GM18519 (cell line): ENCODE data around the gene REG3G.

Experiments used
- ATAC-seq: cut with Tn5 transposase; IDR thresholded peaks from one replicate; pipeline ENCODE4 v1.9.1; 2021; ENCODE audit warnings: mild to moderate bottlenecking, moderate library complexity; ENCODE audit not compliant: unreplicated experiment, low FRiP score

Gene REG3G

GRCh38 chr2:79025421-79025820 lies at the start of gene REG3G:
REG3G (plus strand) TSS chr2:79025702; CDS start chr2:79026094, 392 bp downstream.
- no peak for ATAC-seq

DNA sequence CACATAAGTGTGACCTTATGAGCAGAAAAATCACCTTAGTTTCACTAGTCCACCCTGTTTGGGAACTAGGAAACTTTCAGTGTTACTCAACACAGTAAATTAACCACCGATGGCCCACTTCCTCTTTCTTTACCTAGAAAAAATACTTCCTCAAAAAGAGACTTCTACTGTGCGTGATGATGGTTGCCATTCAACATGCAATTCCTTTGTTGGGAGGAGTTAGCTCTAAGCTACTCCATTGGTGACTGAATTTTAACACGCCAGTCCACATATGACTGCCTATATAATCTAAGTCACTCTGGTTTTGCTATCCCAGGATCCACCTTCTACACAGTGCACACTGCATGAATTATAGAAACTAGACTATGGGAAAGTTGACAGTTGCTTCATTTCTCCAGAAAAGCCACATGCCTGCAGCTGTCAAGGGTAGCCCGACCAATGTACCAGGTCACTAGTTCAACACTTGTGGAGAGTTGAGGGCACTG lies 47.8 kb upstream of the REG3G start:
- ATAC-seq, result peak; percentile 93

DNA sequence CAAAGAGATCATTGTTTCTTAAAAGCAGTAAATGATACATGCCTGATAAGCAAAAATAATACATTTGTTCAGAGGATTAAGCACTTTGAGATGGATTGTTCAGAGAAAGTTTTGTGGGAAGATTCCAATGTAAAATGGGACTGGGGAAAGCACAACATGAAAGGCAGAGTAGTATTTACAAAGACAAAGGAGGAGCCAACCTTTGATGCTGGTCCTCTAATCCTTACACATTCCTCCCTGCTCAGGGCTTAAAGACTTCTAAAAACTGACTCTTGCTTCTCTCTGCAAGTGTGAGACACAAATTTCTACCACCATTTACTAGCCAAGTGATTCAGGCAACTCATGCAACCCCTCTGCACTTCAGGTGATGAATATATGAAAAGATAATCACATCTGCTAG lies 47.2 kb upstream of the REG3G start:
- ATAC-seq, result no peak

GRCh38 chr2:78979380-78980151 lies 45.9 kb upstream of the REG3G start:
- peak; percentile 24 for ATAC-seq

DNA sequence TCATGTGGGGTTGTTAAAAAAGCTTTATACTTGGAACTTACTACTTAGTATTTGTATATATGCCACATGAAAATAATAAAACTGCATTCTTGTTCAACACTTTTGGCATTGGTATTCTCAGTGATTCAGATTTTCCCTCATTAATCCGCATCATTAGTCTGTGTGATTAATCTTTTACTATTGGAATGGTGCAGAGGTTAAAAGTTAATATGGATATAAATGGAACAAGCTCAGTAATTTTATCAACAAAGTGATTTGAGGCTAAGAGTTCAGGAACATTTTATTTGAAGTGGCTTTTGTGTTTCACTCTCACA lies 45.4 kb upstream of the REG3G start:
- no peak for ATAC-seq

GRCh38 chr2:78980871-78981270 lies 44.6 kb upstream of the REG3G start:
- ATAC-seq, result no peak

DNA sequence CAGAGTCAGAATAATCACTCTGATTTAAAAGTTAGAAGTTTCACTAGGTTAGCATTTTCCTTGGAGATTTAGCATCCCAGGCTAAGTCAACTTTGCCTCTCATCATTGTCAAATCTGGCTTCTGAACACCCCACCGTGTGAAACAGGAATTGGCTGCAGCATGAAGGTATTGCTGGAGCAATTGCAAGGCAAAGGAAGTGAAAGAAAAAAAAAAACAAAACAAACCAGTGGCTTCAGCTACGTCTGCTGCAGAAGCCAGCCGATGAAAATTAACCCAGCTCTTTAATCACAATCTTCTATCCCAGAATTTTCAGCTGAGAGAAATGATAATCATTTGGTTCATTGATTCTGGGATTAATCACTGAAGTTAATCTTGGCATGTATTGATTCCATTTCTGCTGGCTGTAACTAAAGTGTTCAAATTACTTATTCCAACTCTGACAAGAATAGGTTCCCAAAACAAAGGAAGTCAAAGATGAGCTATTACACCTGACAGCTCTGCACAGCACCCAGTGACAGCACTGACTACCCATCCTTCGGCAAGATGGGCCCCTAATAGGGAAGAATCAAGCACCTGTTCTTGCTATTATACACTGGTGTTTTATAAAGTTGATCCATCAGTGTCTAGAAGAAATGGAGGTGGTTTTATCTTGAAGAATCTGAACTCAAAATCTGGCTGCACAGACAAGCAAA lies 42.7 kb upstream of the REG3G start:
- ATAC-seq, result no peak

DNA sequence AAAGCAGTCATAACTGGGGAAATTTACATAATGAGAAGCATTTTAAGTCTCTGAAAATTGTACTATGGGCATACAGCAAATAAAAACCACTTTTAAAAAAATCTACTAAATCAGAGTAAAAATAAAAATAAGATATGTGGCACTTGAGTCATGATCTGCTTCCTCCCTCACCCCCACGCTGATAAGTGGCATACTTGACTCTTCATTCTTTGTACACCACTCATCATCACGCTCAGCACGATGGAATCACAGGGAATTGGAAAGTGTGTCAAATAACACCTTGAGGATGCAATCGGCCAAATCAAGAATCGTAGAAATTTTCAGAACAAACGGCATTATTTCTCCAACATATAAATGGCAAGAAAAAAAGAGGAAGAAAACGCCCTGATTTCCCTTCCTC lies 41.1 kb upstream of the REG3G start:
- ATAC-seq, result no peak

DNA sequence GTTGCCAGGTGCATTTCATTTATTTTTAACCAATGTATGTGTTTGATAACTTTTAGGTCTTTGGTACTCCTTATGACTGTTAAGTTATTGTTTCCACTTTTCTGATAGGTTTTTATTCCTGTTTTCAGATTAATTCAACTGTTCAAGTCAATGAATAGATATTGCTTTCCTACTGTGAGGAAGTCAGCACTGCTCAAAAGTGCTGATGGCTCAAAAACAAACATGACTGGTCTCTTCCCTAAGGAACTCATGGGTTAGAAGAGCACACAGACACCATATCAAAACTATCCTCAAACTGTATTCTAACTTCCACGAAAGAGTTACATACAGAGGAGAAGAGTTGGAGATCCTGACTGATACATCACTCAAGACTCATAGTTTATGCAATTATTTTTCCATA lies 39.9 kb upstream of the REG3G start:
- no peak for ATAC-seq

DNA sequence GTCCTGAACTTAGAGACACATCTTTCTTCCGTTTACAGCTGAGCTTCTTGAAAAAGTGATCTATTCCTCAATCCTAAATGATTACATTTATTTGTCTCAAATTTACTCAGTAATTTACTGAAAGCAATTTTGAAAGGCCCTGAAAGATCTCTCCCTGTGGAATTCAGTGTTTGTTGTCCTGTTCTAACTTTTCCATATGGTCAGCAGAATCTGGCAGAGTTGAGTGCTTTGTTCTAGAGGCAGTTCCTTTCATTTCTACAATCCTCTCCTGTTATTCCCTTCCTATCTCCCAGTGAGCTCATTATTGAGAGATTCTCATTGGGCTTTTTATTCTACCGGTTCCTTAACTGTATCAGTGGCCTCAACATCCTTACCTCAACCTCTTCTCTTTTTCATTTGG lies 36.5 kb upstream of the REG3G start:
- no peak for ATAC-seq

GRCh38 chr2:78992451-78992806 lies 33.1 kb upstream of the REG3G start:
- no peak for ATAC-seq

DNA sequence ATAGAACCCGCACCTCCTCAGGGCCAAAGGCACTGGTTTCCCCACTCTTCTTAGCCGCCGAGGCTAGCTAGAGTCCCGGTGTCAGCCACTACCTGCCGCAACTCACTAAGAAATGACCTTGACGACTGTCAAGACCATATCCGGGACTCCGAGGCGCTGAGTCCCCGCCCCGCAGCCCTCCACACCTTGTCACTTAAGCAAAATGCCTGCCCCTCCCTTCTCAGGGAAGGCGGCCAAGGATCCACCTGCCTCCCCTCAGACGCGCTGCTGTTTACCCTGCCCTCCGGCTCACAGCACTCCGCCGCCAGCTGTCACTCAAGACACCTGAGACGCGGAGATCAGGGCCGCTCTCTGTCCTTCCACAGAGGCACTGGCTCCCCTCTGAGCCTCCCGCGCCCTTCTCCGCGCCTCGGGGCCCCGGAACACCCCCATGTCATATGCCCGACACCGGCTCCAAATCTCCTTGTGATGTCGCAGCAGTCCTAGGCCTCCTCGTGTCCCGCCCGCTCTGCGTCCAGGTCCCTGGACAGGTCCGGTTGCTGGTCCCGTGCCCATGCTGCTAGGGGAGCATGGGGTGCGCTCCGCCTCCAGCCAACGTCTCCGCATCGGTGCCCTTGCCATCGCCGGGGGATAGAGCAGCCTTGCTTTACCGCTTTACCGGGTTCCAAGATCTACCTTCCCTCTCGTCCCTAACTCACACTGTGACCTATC lies 32.5 kb upstream of the REG3G start:
- ATAC-seq, result no peak

DNA sequence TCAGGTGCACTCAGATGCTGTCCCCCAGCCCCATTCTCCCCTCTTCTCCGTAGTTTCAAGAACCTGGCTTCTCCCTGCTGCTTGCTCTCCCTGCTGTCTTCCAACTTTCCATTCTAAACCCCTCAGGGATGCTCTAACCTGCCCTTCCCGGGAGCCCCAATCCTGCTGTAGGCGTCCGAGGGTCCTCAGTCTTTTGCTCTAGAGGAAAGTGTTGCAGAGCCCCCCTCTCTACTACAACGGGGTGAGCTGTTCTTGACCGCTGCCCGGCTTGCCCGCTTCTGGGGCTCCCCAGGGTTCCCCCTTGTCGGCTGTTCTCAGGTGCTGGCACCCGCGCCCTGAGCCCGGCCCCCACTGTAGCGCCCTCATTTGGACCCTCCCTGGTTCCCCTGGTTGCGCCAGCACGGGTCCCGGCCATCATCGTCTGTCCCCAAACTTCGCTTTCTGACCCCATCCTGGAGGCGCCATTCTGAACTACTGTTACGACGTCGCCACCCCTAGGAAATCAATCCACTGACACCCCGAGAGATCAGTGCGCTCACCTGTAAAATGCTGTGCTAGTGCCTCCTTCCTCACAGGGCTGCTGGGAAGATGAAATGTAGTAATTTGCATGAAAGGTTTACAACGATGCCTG lies 31.9 kb upstream of the REG3G start:
- ATAC-seq, result no peak

DNA sequence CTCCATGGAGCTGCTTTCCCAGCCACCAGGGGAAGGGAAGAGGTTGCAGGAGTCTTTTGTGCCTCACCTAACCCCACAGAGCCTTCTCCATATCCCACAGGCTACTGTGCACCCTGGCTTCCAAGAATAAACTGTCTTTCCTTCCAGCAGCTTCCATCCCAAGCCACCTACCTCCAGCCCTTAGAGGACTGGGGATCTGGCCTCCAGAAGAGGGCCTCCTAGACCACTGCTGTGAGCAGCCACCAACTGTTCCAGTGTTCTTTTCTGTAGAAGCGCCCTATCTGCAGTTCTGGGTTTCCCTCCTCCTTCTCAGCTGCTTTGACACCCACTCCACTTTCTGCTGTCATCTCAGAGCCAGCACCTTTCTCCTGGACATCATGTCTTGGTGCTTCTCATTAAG lies 30.7 kb upstream of the REG3G start:
- ATAC-seq, result no peak

DNA sequence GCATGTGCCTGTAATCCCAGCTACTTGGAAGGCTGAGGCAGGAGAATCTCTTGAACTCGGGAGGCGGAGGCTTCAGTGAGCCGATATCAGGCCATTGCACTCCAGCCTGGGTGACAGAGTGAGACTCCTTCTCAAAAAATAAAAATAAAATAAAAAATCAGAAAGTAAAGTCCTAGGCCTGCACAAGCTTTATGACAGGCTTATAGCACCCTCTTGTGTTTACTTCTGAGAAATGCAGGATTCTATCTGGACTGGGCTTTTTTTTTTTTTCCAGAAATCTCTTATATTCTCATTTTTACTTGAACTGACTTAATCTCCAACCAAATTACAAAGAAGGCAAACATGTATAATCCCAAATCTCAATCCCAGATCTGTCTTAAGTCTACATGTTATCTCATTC lies 26.1 kb upstream of the REG3G start:
- no peak for ATAC-seq

GRCh38 chr2:79000008-79000576 lies 25.4 kb upstream of the REG3G start:
- ATAC-seq, result no peak

DNA sequence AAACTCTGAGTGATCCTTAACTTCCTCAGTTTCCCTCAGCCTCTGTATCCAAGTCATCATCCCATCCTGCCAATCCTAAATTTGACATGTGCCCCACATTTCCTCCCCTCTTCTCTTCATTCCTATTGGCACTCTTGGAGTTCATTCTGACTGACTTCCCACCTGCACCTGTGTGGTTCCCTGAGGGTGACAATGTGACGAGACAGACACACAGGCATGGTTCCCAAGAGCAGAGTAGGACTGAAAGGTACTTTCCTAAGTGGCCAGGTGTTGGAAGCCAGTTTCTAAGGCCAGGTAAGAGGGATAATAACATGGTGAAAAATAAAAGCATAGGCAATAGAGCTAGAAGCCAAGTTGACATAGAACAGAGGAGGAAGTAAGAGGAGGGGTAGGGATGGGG lies 24.2 kb upstream of the REG3G start:
- no peak for ATAC-seq

GRCh38 chr2:79004680-79005079 lies 20.8 kb upstream of the REG3G start:
- no peak for ATAC-seq

DNA sequence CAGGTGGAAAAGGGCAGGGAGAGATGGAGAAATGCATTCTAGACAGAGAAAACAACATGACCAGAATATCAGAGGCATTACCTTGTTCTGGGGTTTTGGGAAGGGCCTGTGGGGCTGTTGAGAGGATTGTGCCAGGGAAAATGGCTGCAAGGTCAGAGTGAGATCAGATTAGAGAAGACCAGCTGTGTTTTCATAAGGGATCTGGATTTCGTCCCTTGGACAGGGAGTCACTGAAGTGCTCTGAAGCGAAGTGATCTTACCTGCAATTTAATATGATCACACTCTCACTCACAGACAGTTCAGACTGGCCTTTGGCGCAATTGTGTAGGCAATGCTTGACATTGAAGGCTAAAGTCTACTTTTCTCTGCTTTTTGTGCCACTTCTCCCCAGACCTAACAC lies 20.3 kb upstream of the REG3G start:
- no peak for ATAC-seq

- ATAC-seq, result no peak
Observed at GRCh38 chr2:79009388-79009787, 16.1 kb upstream of the REG3G start.

- ATAC-seq, result no peak
Observed at GRCh38 chr2:79011496-79011895, 14.0 kb upstream of the REG3G start.
